ENCODE data around the gene LENG9.

The LENG9 gene

GRCh38 chr19:54427586-54427985 is 36.0 kb downstream of the LENG9 start:
- H3K27me3 Mint-ChIP-seq = peaks cover 71% of the 10 kb centered on the region
- DNase-seq (no peak), ATAC-seq (no peak)
- no peaks in the 10 kb centered on the region for H3K9me3 Mint-ChIP-seq
- H3K4me1 Mint-ChIP-seq = peaks cover 25% of the 10 kb centered on the region
- no peak overlapping the region for H3K4me3 Mint-ChIP-seq
- no peak overlapping the region for H3K27ac Mint-ChIP-seq

GRCh38 chr19:54426291-54426931 is 37.2 kb downstream of the LENG9 start:
- Mint-ChIP-seq H3K27me3 (peaks cover 71% of the 10 kb centered on the region), H3K9me3 (no peaks in the 10 kb centered on the region), H3K4me3 (no peak overlapping the region), H3K4me1 (peaks cover 22% of the 10 kb centered on the region), H3K27ac (no peak overlapping the region)
- DNase-seq (no peak), ATAC-seq (peak; percentile 13)

GRCh38 chr19:54425382-54425723 is 38.2 kb downstream of the LENG9 start:
- Mint-ChIP-seq H3K9me3 (no peaks in the 10 kb centered on the region), H3K27ac (peak overlapping the region in 1 of 2 donors; percentile 48), H3K4me1 (peaks cover 13% of the 10 kb centered on the region), H3K4me3 (no peak overlapping the region), H3K27me3 (peaks cover 71% of the 10 kb centered on the region)
- no peak for DNase-seq
- no peak for ATAC-seq

- peaks cover 65% of the 10 kb centered on the region for H3K27me3 Mint-ChIP-seq
- H3K9me3 Mint-ChIP-seq = no peaks in the 10 kb centered on the region
- peaks cover 8% of the 10 kb centered on the region for H3K4me1 Mint-ChIP-seq
- no peak overlapping the region for H3K4me3 Mint-ChIP-seq
- ATAC-seq (no peak), DNase-seq (no peak)
- H3K27ac Mint-ChIP-seq = no peak overlapping the region
Observed at GRCh38 chr19:54424660-54425381, 38.8 kb downstream of the LENG9 start.

- DNase-seq (no peak), ATAC-seq (no peak)
- Mint-ChIP-seq H3K9me3 (no peaks in the 10 kb centered on the region), H3K4me1 (peaks cover 4% of the 10 kb centered on the region), H3K27ac (no peak overlapping the region), H3K27me3 (peaks cover 59% of the 10 kb centered on the region), H3K4me3 (no peak overlapping the region)
Observed at GRCh38 chr19:54424201-54424600, 39.4 kb downstream of the LENG9 start.

GRCh38 chr19:54422136-54422535 is 41.4 kb downstream of the LENG9 start:
- Mint-ChIP-seq H3K27me3 (peaks cover 48% of the 10 kb centered on the region), H3K4me1 (peaks cover 15% of the 10 kb centered on the region), H3K27ac (no peak overlapping the region), H3K4me3 (no peak overlapping the region), H3K9me3 (no peaks in the 10 kb centered on the region)
- no peak for DNase-seq
- ATAC-seq = no peak

GRCh38 chr19:54421521-54421920 is 42.1 kb downstream of the LENG9 start:
- Mint-ChIP-seq H3K9me3 (no peaks in the 10 kb centered on the region), H3K27ac (no peak overlapping the region), H3K4me3 (no peak overlapping the region)

GRCh38 chr19:54421169-54421516 is 42.4 kb downstream of the LENG9 start:
- Mint-ChIP-seq H3K4me3 (no peak overlapping the region), H3K27ac (no peak overlapping the region), H3K4me1 (peaks cover 18% of the 10 kb centered on the region), H3K27me3 (peaks cover 46% of the 10 kb centered on the region), H3K9me3 (no peaks in the 10 kb centered on the region)
- DNase-seq = no peak
- ATAC-seq = no peak

More at GRCh38 chr19:54421521-54421920, 42.1 kb downstream of the LENG9 start:
- H3K27me3 Mint-ChIP-seq = peaks cover 48% of the 10 kb centered on the region
- ATAC-seq (no peak), DNase-seq (no peak)
- peaks cover 18% of the 10 kb centered on the region for H3K4me1 Mint-ChIP-seq

GRCh38 chr19:54420383-54421168 is 43.0 kb downstream of the LENG9 start:
- no peaks in the 10 kb centered on the region for H3K9me3 Mint-ChIP-seq
- H3K4me1 Mint-ChIP-seq = peaks cover 18% of the 10 kb centered on the region
- DNase-seq (no peak), ATAC-seq (no peak)
- H3K4me3 Mint-ChIP-seq = no peak overlapping the region
- no peak overlapping the region for H3K27ac Mint-ChIP-seq
- H3K27me3 Mint-ChIP-seq = peaks cover 46% of the 10 kb centered on the region

GRCh38 chr19:54420068-54420382 is 43.6 kb downstream of the LENG9 start:
- H3K27ac Mint-ChIP-seq = no peak overlapping the region
- H3K4me1 Mint-ChIP-seq = peaks cover 18% of the 10 kb centered on the region
- DNase-seq (no peak), ATAC-seq (no peak)
- no peaks in the 10 kb centered on the region for H3K9me3 Mint-ChIP-seq
- peaks cover 40% of the 10 kb centered on the region for H3K27me3 Mint-ChIP-seq
- H3K4me3 Mint-ChIP-seq = no peak overlapping the region

GRCh38 chr19:54418930-54419800 is 44.4 kb downstream of the LENG9 start:
- H3K27me3 Mint-ChIP-seq = peaks cover 39% of the 10 kb centered on the region
- ATAC-seq = no peak
- H3K27ac Mint-ChIP-seq = no peak overlapping the region
- DNase-seq = no peak
- H3K9me3 Mint-ChIP-seq = peaks cover 2 to 3% of the 10 kb centered on the region in 2 donors
- H3K4me3 Mint-ChIP-seq = no peak overlapping the region
- peaks cover 18% of the 10 kb centered on the region for H3K4me1 Mint-ChIP-seq

- ATAC-seq (peak; percentile 69), DNase-seq (peak; percentile 44 to 55)
- H3K4me3 Mint-ChIP-seq = peak overlapping the region; percentile 62 to 64
- peaks cover 9 to 12% of the 10 kb centered on the region in 2 donors for H3K9me3 Mint-ChIP-seq
- H3K4me1 Mint-ChIP-seq = peaks cover 18% of the 10 kb centered on the region
- H3K27ac Mint-ChIP-seq = peak overlapping the region; percentile 65 to 77
- H3K27me3 Mint-ChIP-seq = peaks cover 39% of the 10 kb centered on the region
Observed at GRCh38 chr19:54418030-54418929, 45.3 kb downstream of the LENG9 start.

- ATAC-seq (peak; percentile 8), DNase-seq (no peak)
- Mint-ChIP-seq H3K4me3 (no peak overlapping the region), H3K9me3 (peaks cover 11 to 12% of the 10 kb centered on the region in 2 donors), H3K27ac (no peak overlapping the region), H3K4me1 (peaks cover 18% of the 10 kb centered on the region), H3K27me3 (peaks cover 40% of the 10 kb centered on the region)
Observed at GRCh38 chr19:54416695-54417491, 46.7 kb downstream of the LENG9 start.

Measured in stimulated activated naive CD8-positive, alpha-beta T cell treated with anti-CD3 and anti-CD28 coated beads, Interleukin-15, amount 100 ng/mL, for 72 hours (primary cell).